HG02759 (cell line): ENCODE measurements around the gene RPS6KA5.
"Not testable (repeated sequence)": the region's sequence is repeated elsewhere in the genome, so short reads cannot be mapped to it uniquely, and the experiment has no call there.

Experiments used
- ATAC-seq: cut with Tn5 transposase; IDR thresholded peaks from one replicate; pipeline ENCODE4 v1.9.1; 2021; ENCODE audit warnings: mild to moderate bottlenecking, moderate library complexity; ENCODE audit not compliant: unreplicated experiment

The RPS6KA5 gene

GRCh38 chr14:90839889-90840266 is 220.6 kb downstream of the RPS6KA5 start:
- no peak for ATAC-seq

GRCh38 chr14:90839024-90839888 is 221.2 kb downstream of the RPS6KA5 start:
- no peak for ATAC-seq

DNA sequence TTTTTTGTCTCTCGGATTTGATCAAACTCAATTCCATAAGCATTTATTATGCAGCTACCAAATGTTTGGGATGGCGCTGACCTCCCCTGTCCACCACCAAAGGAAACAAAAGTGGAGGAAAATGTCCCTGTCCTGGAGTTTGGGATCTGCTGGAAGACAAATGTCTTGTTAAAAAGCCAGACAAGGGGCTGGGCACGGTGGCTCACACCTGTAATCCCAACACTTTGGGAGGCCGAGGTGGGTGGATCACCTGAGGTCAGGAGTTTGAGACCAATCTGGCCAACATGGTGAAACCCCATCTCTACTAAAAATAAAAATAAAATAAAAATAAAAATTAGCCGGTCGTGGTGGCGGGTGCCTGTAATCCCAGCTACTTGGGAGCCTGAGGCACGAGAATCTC is 221.9 kb downstream of the RPS6KA5 start:
- not testable (repeated sequence) for ATAC-seq

GRCh38 chr14:90837355-90837754 is 223.1 kb downstream of the RPS6KA5 start:
- ATAC-seq = no peak

GRCh38 chr14:90836692-90837063 is 223.8 kb downstream of the RPS6KA5 start:
- no peak for ATAC-seq

GRCh38 chr14:90831821-90832220 is 228.6 kb downstream of the RPS6KA5 start:
- ATAC-seq = no peak

- no peak for ATAC-seq
Observed at GRCh38 chr14:90830931-90831701, 229.3 kb downstream of the RPS6KA5 start.

- ATAC-seq = no peak
Observed at GRCh38 chr14:90829677-90830076, 230.8 kb downstream of the RPS6KA5 start.

GRCh38 chr14:90828642-90829487 is 231.6 kb downstream of the RPS6KA5 start:
- ATAC-seq = peak; percentile 22

DNA sequence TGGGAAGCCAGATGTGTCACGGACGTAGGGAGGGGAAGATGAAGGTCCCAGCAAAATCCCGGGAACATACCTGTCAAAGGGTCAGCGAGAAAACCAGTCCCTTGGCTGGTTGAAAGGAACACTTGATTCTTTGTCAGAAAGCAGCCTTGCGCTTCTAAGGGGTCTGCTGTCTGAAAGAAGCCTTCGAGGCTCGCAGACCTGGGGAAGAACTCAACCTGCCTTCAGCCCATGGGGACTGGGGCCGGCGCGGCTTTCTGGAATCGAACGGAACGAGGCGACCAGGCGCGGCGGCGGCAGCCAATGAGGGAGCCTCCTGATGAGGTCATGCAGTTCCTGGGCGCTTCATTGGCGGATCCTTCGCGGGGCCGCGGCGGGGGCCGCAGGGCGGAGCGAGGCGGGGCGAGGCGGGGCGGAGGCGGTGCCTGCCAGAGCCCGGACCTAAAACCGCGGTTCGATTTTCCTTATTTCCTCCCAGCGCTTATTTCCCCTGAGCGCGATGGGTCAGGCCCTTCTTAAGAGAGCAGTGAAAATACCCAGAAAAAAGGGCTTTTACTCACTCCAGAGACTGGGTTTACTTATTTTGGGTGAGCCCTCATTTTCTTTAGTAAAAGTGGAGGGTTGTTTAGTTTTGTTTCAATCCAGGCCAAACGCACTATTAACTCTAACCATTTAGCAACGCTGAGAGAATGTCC is 232.4 kb downstream of the RPS6KA5 start:
- ATAC-seq = peak; percentile 100

DNA sequence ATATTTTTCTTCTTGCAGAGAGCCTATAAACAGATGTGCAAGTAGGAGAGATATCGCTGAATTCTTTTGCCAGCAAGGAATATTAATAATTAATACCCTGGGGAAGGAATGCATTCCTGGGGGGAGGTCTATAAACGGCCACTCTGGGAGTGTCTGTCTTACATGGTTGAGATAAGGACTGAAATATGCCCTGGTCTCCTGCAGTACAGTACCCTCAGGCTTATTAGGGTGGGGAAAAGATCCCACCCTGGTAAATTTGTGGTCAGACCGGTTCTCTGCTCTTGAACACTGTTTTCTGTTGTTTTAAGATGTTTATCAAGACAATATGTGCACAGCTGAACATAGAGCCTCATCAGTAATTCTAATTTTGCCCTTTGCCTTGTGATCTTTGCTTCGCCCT is 236.9 kb downstream of the RPS6KA5 start:
- not testable (repeated sequence) for ATAC-seq

- peak; percentile 77 for ATAC-seq
Observed at GRCh38 chr14:90820958-90821357, 239.5 kb downstream of the RPS6KA5 start.

GRCh38 chr14:90819734-90820393 is 240.6 kb downstream of the RPS6KA5 start:
- no peak for ATAC-seq

GRCh38 chr14:90818715-90819114 is 241.7 kb downstream of the RPS6KA5 start:
- ATAC-seq = no peak

- ATAC-seq = no peak
Observed at GRCh38 chr14:90816681-90817436, 243.6 kb downstream of the RPS6KA5 start.

DNA sequence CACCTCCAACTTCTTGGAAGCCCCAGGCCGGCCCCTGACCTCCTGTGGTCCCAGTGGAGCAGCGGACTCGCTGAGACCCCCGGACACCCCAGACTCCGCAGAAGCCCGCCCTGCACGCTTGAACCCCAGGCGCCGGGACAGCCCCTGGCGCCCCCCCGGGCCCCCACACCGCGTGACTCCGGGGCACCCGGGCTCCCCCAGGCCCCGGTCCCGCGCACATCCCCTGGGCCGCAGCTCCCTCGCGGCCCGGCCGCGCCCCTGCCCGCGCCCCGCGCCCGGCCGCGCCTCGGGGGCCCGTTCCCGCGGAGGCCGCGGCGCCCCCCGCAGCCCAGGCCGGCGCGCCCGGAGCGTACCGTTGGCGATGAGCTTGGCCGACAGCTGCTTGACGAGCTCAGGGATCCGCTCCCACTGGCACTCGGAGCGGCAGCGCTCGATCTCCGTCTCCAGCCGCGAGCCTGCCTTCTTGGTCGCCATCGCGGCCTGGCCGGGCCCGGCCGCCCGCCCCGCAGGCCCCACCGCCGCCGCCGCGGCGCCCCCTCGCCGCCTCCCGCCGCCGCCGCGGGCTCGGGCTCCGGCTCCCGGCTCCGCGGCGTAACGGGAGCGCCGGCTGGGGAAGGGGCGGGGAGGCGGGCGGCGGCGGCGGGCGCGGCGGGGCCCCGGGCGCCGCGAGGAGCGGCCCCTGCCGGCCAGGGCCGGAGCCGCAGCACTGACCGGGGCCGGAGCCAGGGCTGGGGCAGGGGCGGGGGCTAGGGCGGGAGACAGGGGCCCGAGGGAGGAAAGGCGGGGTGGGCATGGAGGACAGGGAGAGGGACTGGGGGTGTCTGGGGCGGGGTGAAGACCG is 244.4 kb downstream of the RPS6KA5 start, which contains the start of gene TTC7B:
TSS of gene TTC7B (minus strand) at position 609 of the 841 bp plus-strand sequence. CDS start at position 474, 135 bp downstream.
- peak; percentile 75 for ATAC-seq

DNA sequence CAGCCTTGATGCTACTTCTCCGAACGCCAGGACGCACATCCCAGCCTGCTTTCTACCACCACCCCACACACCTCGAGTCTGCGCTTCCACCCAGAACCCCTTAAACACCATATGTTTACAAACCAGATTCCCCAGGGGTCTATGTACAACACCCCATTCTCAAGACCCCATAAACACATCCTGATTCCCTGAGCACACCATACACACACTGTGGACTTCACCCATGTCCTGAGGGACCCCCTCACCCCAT is 244.9 kb downstream of the RPS6KA5 start:
- no peak for ATAC-seq

GRCh38 chr14:90814806-90815571 is 245.5 kb downstream of the RPS6KA5 start:
- ATAC-seq = no peak
